HK-2 (cell line): ENCODE measurements around the gene TSPAN16.

ENCODE experiments used
- DNase-seq: peaks from one replicate; pipeline ENCODE4 v3.0.0-alpha.2; 2018; ENCODE audit not compliant: unreplicated experiment

Gene TSPAN16

GRCh38 chr19:11268783-11269267 is 27.1 kb upstream of the TSPAN16 start:
- DNase-seq: no peak

- no peak for DNase-seq
Measured at GRCh38 chr19:11269408-11269807, 26.6 kb upstream of the TSPAN16 start.

- no peak for DNase-seq
Measured at GRCh38 chr19:11273296-11273695, 22.7 kb upstream of the TSPAN16 start.

- no peak for DNase-seq
Measured at GRCh38 chr19:11273989-11274388, 22.0 kb upstream of the TSPAN16 start.

- no peak for DNase-seq
Measured at GRCh38 chr19:11274533-11275086, 21.4 kb upstream of the TSPAN16 start.

GRCh38 chr19:11278670-11279069 is 17.3 kb upstream of the TSPAN16 start:
- no peak for DNase-seq

- no peak for DNase-seq
Measured at GRCh38 chr19:11279505-11280236, 16.3 kb upstream of the TSPAN16 start.

- DNase-seq: no peak
Measured at GRCh38 chr19:11281356-11282049, 14.5 kb upstream of the TSPAN16 start.

GRCh38 chr19:11284515-11284914 is 11.4 kb upstream of the TSPAN16 start:
- DNase-seq: no peak

GRCh38 chr19:11286312-11286974 is 9.5 kb upstream of the TSPAN16 start:
- DNase-seq: no peak

GRCh38 chr19:11288349-11288748 is 7.6 kb upstream of the TSPAN16 start:
- no peak for DNase-seq

GRCh38 chr19:11290256-11290655 is 5.7 kb upstream of the TSPAN16 start:
- no peak for DNase-seq

- DNase-seq: no peak
Measured at GRCh38 chr19:11291415-11291814, 4.5 kb upstream of the TSPAN16 start.

GRCh38 chr19:11291991-11292390 is 4.0 kb upstream of the TSPAN16 start:
- no peak for DNase-seq

- DNase-seq: peak; percentile 98
Measured at GRCh38 chr19:11293433-11294389, 2.2 kb upstream of the TSPAN16 start.

GRCh38 chr19:11295180-11295579 is 780 bp upstream of the TSPAN16 start:
- DNase-seq: no peak

GRCh38 chr19:11296264-11296663 is 304 bp downstream of the TSPAN16 start:
- no peak for DNase-seq

- no peak for DNase-seq
Measured at GRCh38 chr19:11299946-11300810, 4.2 kb downstream of the TSPAN16 start.

- DNase-seq: no peak
Measured at GRCh38 chr19:11300811-11301120, 4.8 kb downstream of the TSPAN16 start.

GRCh38 chr19:11304936-11305335 is 9.0 kb downstream of the TSPAN16 start:
- DNase-seq: no peak
